ENCODE data around the gene STK10. TPM values are rescaled to one million over a fixed set of nuclear protein-coding genes. Genes with fewer than 3 reads are reported as not detected.
A peak's percentile ranks its signal among the peaks of the same experiment; 100 is the strongest.

The STK10 gene
- total and polyA plus RNA-seq, 2 of the 8 experiments (the other 6 are each of a cell fraction or from before 2014, with no cell fraction given): 10.5 to 21.4 TPM

GRCh38 chr5:172193872-172194271 lies 5.8 kb upstream of the STK10 start, which contains the start of gene EFCAB9:
Gene EFCAB9, plus strand, starts transcription at chr5:172194172. Its CDS starts 1 bp downstream, at chr5:172194173.
- Histone ChIP-seq H2BK20ac (ENCODE audit: low read length) (peak within 1 kb of the TSS; percentile 32; the same call in 1 of the 2 replicates), H3K4me2 (ENCODE audit: insufficient read depth in 1 of 2, low read depth in 2 of 2, low read length in 2 of 2) (no peak within 1 kb of the TSS; a peak in 1 of 4 replicates), H3K4me3 (ENCODE audit: extremely low read depth in 1 of 4, insufficient read depth in 2 of 4, low read depth in 3 of 4, low read length in 4 of 4) (no peak within 1 kb of the TSS), H3K27ac (ENCODE audit: low read depth, low read length) (no peak within 1 kb of the TSS), H2BK15ac (ENCODE audit: low read length) (no peak within 1 kb of the TSS), H3K56ac (replicated peaks; ENCODE audit: insufficient read length, low read depth, low read length) (no peak within 1 kb of the TSS), H4K91ac (replicated peaks; ENCODE audit: insufficient read length, low read length) (no peak within 1 kb of the TSS), H3K4ac (replicated peaks; ENCODE audit: insufficient read length, low read depth, low read length) (no peak within 1 kb of the TSS), H2BK12ac (ENCODE audit: low read depth, low read length) (no peak within 1 kb of the TSS), H3K23me2 (ENCODE audit: low read depth, low read length) (peaks cover 5% of the 10 kb centered on the region; the same call in 1 of the 2 replicates), H2BK5ac (ENCODE audit: low read depth, low read length) (no peak within 1 kb of the TSS), H4K20me1 (replicated peaks in 1 of 2; ENCODE audit: control insufficient read depth in 1 of 2, insufficient read depth in 2 of 2, low read length in 2 of 2) (no peaks in the 10 kb centered on the region), H3K9me3 (ENCODE audit: insufficient read depth in 2 of 2, low read depth in 1 of 2, low read length in 1 of 2) (peaks cover 0 to 6% of the 10 kb centered on the region in 2 experiments; a peak in 1 of 4 replicates), H2AK5ac (ENCODE audit: low read depth, low read length) (no peak within 1 kb of the TSS), H3K18ac (ENCODE audit: extremely low read depth, low read length) (no peak within 1 kb of the TSS), H4K8ac (ENCODE audit: extremely low read depth, insufficient read depth, low read length) (no peak within 1 kb of the TSS), H4K5ac (ENCODE audit: insufficient read length, low read depth, low read length) (no peak within 1 kb of the TSS), H3K27me3 (replicated peaks in 1 of 4; ENCODE audit: control insufficient read depth in 3 of 4, extremely low read depth in 1 of 4, insufficient read depth in 3 of 4, low read length in 3 of 4) (no peaks in the 10 kb centered on the region), H2BK120ac (replicated peaks; ENCODE audit: low read depth, low read length) (no peak within 1 kb of the TSS), H2AFZ (ENCODE audit: low read length) (no peak within 1 kb of the TSS), H3K23ac (ENCODE audit: insufficient read length) (no peak within 1 kb of the TSS), H3K4me1 (replicated peaks in 1 of 4; ENCODE audit: control insufficient read depth in 3 of 4, insufficient read depth in 4 of 4, low read length in 3 of 4) (no peaks in the 10 kb centered on the region; a peak in 2 of 7 replicates), H3K14ac (ENCODE audit: insufficient read length) (no peak within 1 kb of the TSS), H3K36me3 (ENCODE audit: control insufficient read depth in 2 of 4, insufficient read depth in 4 of 4, low read length in 3 of 4) (no peaks in the 10 kb centered on the region), H3K79me1 (ENCODE audit: low read depth, low read length) (no peaks in the 10 kb centered on the region), H3K9ac (replicated peaks in 1 of 4; ENCODE audit: extremely low read depth in 1 of 4, low read depth in 3 of 4, low read length in 3 of 4) (no peak within 1 kb of the TSS), H3K79me2 (ENCODE audit: control insufficient read depth in 1 of 2, insufficient read depth in 2 of 2, low read length in 2 of 2) (no peaks in the 10 kb centered on the region)
- TF ChIP-seq MAFK (IDR thresholded peaks at IDR 0.05; ENCODE audit: low read depth, low read length): no peak
- no peak for FAIRE-seq
- CTCF ChIA-PET (ENCODE audit: partially characterized antibody): interaction anchor here (0.6 to 0.7 kb wide), 2 partner anchors 8 to 34 kb away, joined by 3 read pairs; no protein-coding TSS in a partner anchor
- no peak for DNase-seq (ENCODE audit: low read depth in 1 of 2, low spot score in 2 of 2)
- POLR2A ChIA-PET (ENCODE audit: partially characterized antibody): interaction anchor here (0.6 to 1.5 kb wide), 2 partner anchors 45 to 89 kb away, joined by 3 to 5 read pairs; no protein-coding TSS in a partner anchor
- 87% methylated on average over 6 of the region's 6 CpGs; no CpG with 5 or more reads in 1 of the 2 experiments for WGBS, 2 experiments (ENCODE audit: extremely low coverage in 1 of 2, insufficient coverage in 1 of 2, insufficient read length in 1 of 2, insufficient replicate concordance in 2 of 2, low coverage in 1 of 2, low lambda C conversion rate in 2 of 2, missing lambda C conversion rate in 1 of 2)

Data from H1 (cell line).